GM23248 (cell line): ENCODE data around the gene CCDC24.

Experiments used
- EZH2 ChIP-seq: fragments of 200-600 bp; sonication (generic); IDR thresholded peaks from 2 replicates; pipeline ENCODE4 v1.6.1; 2018; ENCODE audit warnings: antibody characterized with exemption, mild to moderate bottlenecking; ENCODE audit not compliant: insufficient read depth, poor library complexity, severe bottlenecking
- EZH2phosphoT487 ChIP-seq: fragments of 200-600 bp; sonication (generic); IDR thresholded peaks from 2 replicates; pipeline ENCODE4 v1.6.1; 2018; ENCODE audit warnings: antibody characterized with exemption, moderate library complexity, mild to moderate bottlenecking, low read depth; ENCODE audit not compliant: insufficient read depth

GRCh38 chr1:43965316-43965715 is 26.1 kb upstream of the CCDC24 start:
- TF ChIP-seq EZH2: no peak
- no peak for TF ChIP-seq EZH2phosphoT487
